Activated CD8-positive, alpha-beta memory T cell treated with anti-CD3 and anti-CD28 coated beads for 48 hours (primary cell): Measurements from ENCODE around the gene IFRD2.

ENCODE experiments used
- DNase-seq, 3 experiments: peaks; one replicate each; pipeline ENCODE4 v3.0.0-alpha.2; 2020; ENCODE audit warnings: low read depth in 2 of 3, low spot score in 2 of 3

IFRD2 gene

GRCh38 chr3:50292159-50293078, at the start of gene IFRD2:
Gene IFRD2, minus strand, starts transcription at chr3:50292429. Its CDS starts 155 bp downstream, at chr3:50292274.
- peak; percentile 77 to 88 (median 80) for DNase-seq

- no peak for DNase-seq
These were observed 49.3 kb upstream of the IFRD2 start for GRCh38 chr3:50341537-50341936.

- DNase-seq: peak; percentile 49 to 70 (median 54)
These were observed 48.5 kb upstream of the IFRD2 start, which contains the start of gene RASSF1 for GRCh38 chr3:50340448-50341329. Gene RASSF1, minus strand, starts transcription at chr3:50340836. Its CDS starts 31 bp downstream, at chr3:50340805.

- no peak for DNase-seq
These were observed 47.9 kb upstream of the IFRD2 start for GRCh38 chr3:50340147-50340447.

GRCh38 chr3:50339485-50340146, 47.4 kb upstream of the IFRD2 start:
- no peak for DNase-seq

GRCh38 chr3:50338965-50339364, 46.7 kb upstream of the IFRD2 start:
- no peak for DNase-seq

- DNase-seq: peak; percentile 87 to 94 (median 90)
These were observed 45.1 kb upstream of the IFRD2 start for GRCh38 chr3:50337175-50337861.

GRCh38 chr3:50336452-50337174, 44.4 kb upstream of the IFRD2 start:
- DNase-seq: no peak

GRCh38 chr3:50334339-50335075, 42.3 kb upstream of the IFRD2 start:
- no peak for DNase-seq

GRCh38 chr3:50333744-50334328, 41.6 kb upstream of the IFRD2 start:
- DNase-seq: no peak

GRCh38 chr3:50331364-50331907, 39.2 kb upstream of the IFRD2 start:
- DNase-seq: no peak

- DNase-seq: no peak
These were observed 38.1 kb upstream of the IFRD2 start for GRCh38 chr3:50330330-50330729.

- DNase-seq: peak; percentile 81 to 88 (median 82)
These were observed 35.9 kb upstream of the IFRD2 start, which contains the start of gene TUSC2 for GRCh38 chr3:50327943-50328691. Gene TUSC2, minus strand, starts transcription at chr3:50328223. Its CDS starts 124 bp downstream, at chr3:50328099.

- no peak for DNase-seq
These were observed 34.9 kb upstream of the IFRD2 start for GRCh38 chr3:50327129-50327528.

- no peak for DNase-seq
These were observed 33.9 kb upstream of the IFRD2 start for GRCh38 chr3:50326182-50326541.

GRCh38 chr3:50325497-50326181, 33.4 kb upstream of the IFRD2 start:
- DNase-seq: no peak

- no peak for DNase-seq
These were observed 32.9 kb upstream of the IFRD2 start for GRCh38 chr3:50325113-50325480.
